Measurements from ENCODE around the gene AMELX.

DNA sequence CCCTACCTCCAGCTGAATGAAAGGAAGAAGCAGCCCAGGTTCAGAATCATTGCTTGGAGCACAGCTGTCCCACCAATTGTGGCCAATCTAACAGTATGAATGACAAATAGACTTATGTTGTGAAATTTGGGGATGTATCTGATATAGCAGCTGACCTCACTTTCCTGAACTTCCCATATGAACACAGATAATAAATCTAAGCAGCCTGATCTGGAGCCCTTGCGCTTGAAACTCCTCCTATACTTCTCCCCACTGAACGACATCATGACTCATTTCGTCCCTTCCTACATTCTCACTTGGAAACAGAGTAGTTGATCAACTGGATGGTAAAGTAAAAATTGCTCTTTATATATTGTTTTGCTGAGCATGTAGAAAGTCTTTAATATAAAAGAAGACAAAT lies 24.2 kb upstream of the AMELX start:
- TF ChIP-seq EZH2 (IDR thresholded peaks at IDR 0.05; ENCODE audit: insufficient read depth, poor library complexity, severe bottlenecking) (no peak), EZH2phosphoT487 (IDR thresholded peaks at IDR 0.05; ENCODE audit: insufficient read depth, low read depth) (no peak)

Measured in GM23248 (cell line).